ENCODE data around the gene TNFRSF1A. TPM values are rescaled to one million over a fixed set of nuclear protein-coding genes. Genes with fewer than 3 reads are reported as not detected.
A peak's percentile ranks its signal among the peaks of the same experiment; 100 is the strongest.

The TNFRSF1A gene
- total and polyA plus RNA-seq, 7 donors: 31.7 to 191 (median 135) TPM

GRCh38 chr12:6335451-6336078, 6.3 kb downstream of the TNFRSF1A start:
- DNase-seq: peak; percentile 92
- H3K4me3 ChIP-seq: peak overlapping the region; percentile 29 to 88 (median 65)
- intact Hi-C loops (cut with DNase I): loop anchor here (5.0 kb wide), 1 partner anchor 217 kb away; no protein-coding TSS in a partner anchor
- no peaks in the 10 kb centered on the region for H3K27me3 ChIP-seq
- H3K4me1 ChIP-seq: peaks cover 0 to 84% (median 72%) of the 10 kb centered on the region in 4 donors
- H3K27ac ChIP-seq: peak overlapping the region; percentile 93 to 98 (median 97)
- H3K36me3 ChIP-seq: peaks cover 28 to 43% (median 35%) of the 10 kb centered on the region in 4 donors
- H3K9me3 ChIP-seq: no peaks in the 10 kb centered on the region
- 1% methylated on average over 11 of the region's 11 CpGs for WGBS, 2 donors
- TF ChIP-seq POLR2A (IDR thresholded peaks at IDR 0.05): no peak
- TF ChIP-seq EP300 (IDR thresholded peaks at IDR 0.05): no peak
- TF ChIP-seq, protein P1, sequence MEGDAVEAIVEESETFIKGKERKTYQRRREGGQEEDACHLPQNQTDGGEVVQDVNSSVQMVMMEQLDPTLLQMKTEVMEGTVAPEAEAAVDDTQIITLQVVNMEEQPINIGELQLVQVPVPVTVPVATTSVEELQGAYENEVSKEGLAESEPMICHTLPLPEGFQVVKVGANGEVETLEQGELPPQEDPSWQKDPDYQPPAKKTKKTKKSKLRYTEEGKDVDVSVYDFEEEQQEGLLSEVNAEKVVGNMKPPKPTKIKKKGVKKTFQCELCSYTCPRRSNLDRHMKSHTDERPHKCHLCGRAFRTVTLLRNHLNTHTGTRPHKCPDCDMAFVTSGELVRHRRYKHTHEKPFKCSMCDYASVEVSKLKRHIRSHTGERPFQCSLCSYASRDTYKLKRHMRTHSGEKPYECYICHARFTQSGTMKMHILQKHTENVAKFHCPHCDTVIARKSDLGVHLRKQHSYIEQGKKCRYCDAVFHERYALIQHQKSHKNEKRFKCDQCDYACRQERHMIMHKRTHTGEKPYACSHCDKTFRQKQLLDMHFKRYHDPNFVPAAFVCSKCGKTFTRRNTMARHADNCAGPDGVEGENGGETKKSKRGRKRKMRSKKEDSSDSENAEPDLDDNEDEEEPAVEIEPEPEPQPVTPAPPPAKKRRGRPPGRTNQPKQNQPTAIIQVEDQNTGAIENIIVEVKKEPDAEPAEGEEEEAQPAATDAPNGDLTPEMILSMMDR (IDR thresholded peaks at IDR 0.05): peak in 3 of 4 experiments; percentile 39 to 58 (median 48)
- peak in 2 of 4 donors; percentile 4 to 44 for TF ChIP-seq POLR2AphosphoS5 (IDR thresholded peaks at IDR 0.05)

DNA sequence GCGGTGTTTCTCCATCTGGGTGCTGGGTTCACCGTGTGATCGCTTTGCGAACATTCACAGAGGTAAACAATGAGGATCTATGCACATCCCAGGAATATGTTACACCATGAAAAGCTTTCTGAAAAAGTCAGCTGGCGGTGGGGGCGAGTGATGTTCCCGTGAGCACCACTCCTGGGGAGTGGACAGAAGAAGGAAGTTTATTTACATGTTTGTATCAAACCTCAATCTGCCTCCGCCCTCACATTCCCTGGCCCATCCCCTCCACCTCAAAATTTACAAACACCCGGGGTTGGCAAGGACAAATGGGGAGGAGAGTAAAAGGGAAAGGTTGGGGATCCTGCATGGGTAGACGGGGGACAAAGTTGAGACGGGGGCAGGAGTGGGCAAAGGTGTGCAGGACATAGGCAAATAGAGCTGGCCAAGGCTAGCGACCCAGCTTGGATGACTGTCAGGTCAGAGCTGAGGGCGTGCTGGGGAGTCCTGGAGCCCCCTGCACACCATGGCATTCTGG, 6.9 kb downstream of the TNFRSF1A start:
- H3K4me1 ChIP-seq: peaks cover 0 to 86% (median 71%) of the 10 kb centered on the region in 4 donors
- no peak for TF ChIP-seq POLR2AphosphoS5 (IDR thresholded peaks at IDR 0.05)
- no peak for TF ChIP-seq POLR2A (IDR thresholded peaks at IDR 0.05)
- TF ChIP-seq EP300 (IDR thresholded peaks at IDR 0.05): no peak
- TF ChIP-seq, protein P1 (IDR thresholded peaks at IDR 0.05): no peak
- H3K9me3 ChIP-seq: no peaks in the 10 kb centered on the region
- peaks cover 33 to 49% (median 40%) of the 10 kb centered on the region in 4 donors for H3K36me3 ChIP-seq
- intact Hi-C loops (cut with DNase I): loop anchor here (5.0 kb wide), 2 partner anchors 133 to 217 kb away; partner anchors contain the start of gene CD9
- H3K4me3 ChIP-seq: peak overlapping the region; percentile 29 to 88 (median 65)
- H3K27me3 ChIP-seq: no peaks in the 10 kb centered on the region
- no peak for DNase-seq
- WGBS, 2 donors: 8 to 46% methylated on average over 13 of the region's 13 CpGs
- peak overlapping the region; percentile 93 to 98 (median 97) for H3K27ac ChIP-seq

DNA sequence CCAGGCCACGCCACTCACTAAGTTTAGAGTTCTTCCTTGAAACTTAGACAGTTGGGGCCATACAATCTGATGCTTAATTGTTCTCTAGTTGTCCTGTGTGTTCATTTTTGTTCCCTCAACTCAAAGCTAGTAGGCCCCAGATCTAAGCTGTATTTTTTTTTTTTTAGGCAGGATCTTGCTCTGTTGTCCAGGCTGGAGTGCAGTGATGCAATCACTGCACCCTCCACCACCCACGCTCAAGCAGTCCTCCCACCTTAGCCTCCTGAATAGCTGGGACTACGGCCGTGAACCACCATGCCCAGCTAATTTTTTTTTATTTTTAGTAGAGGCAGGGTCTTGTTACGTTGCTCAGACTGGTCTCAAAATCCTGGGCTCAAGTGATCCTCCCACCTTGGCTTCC, 7.5 kb downstream of the TNFRSF1A start:
- H3K27me3 ChIP-seq: no peaks in the 10 kb centered on the region
- H3K9me3 ChIP-seq: no peaks in the 10 kb centered on the region
- H3K27ac ChIP-seq: peak overlapping the region; percentile 93 to 98 (median 97)
- peak overlapping the region in 1 of 4 donors; percentile 88 for H3K4me3 ChIP-seq
- peaks cover 39 to 55% (median 46%) of the 10 kb centered on the region in 4 donors for H3K36me3 ChIP-seq
- WGBS, 2 donors: 52 to 69% methylated on average over 5 of the region's 5 CpGs
- TF ChIP-seq, protein P1 (IDR thresholded peaks at IDR 0.05): no peak
- TF ChIP-seq POLR2AphosphoS5 (IDR thresholded peaks at IDR 0.05): no peak
- no peak for TF ChIP-seq EP300 (IDR thresholded peaks at IDR 0.05)
- no peak for TF ChIP-seq POLR2A (IDR thresholded peaks at IDR 0.05)
- H3K4me1 ChIP-seq: peaks cover 0 to 80% (median 66%) of the 10 kb centered on the region in 4 donors
- DNase-seq: no peak
- intact Hi-C loops (cut with DNase I): loop anchor here (5.0 kb wide), 1 partner anchor 132 kb away; the partner anchor contains the start of gene CD9

DNA sequence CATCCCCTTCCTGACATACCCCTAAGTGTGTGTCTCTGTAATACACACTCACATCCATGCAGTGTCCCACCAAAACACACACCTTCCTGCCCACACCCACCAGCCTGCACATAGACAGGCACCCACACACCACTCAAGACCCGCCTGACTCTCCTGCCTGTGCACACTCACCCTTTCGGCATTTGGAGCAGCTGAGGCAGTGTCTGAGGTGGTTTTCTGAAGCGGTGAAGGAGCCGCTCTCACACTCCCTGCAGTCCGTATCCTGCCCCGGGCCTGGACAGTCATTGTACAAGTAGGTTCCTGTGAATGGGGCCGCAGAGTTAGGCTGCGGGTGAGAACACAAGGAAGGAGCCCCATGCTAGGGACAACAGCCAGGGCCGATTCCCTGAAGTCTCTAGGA, 8.3 kb downstream of the TNFRSF1A start:
- TF ChIP-seq, protein P1 (IDR thresholded peaks at IDR 0.05): no peak
- TF ChIP-seq EP300 (IDR thresholded peaks at IDR 0.05): no peak
- no peak for TF ChIP-seq POLR2AphosphoS5 (IDR thresholded peaks at IDR 0.05)
- TF ChIP-seq POLR2A (IDR thresholded peaks at IDR 0.05): no peak
- H3K27ac ChIP-seq: peak overlapping the region; percentile 93 to 98 (median 97)
- H3K4me1 ChIP-seq: peaks cover 0 to 79% (median 66%) of the 10 kb centered on the region in 4 donors

More for the DNA sequence above, 8.3 kb downstream of the TNFRSF1A start:
- no peak overlapping the region for H3K4me3 ChIP-seq
- DNase-seq: no peak
- intact Hi-C loops (cut with DNase I): loop anchor here (5.0 kb wide), 1 partner anchor 131 kb away; the partner anchor contains the start of gene CD9
- no peaks in the 10 kb centered on the region for H3K27me3 ChIP-seq
- peaks cover 47 to 63% (median 54%) of the 10 kb centered on the region in 4 donors for H3K36me3 ChIP-seq
- H3K9me3 ChIP-seq: no peaks in the 10 kb centered on the region
- 83 to 84% methylated on average over 9 of the region's 9 CpGs for WGBS, 2 donors

Data from sigmoid colon (tissue), 7 donors.